ENCODE results near the gene CFAP97D2. TPM values are rescaled to one million over a fixed set of nuclear protein-coding genes. Genes with fewer than 3 reads are reported as not detected.

Gene CFAP97D2
- total RNA-seq, 1 donor from 2014 or later, result not detected

- no peak for TF ChIP-seq CTCF (IDR thresholded peaks at IDR 0.05; ENCODE audit: unreplicated experiment)
- H3K4me1 Mint-ChIP-seq (ENCODE audit: low read depth), result no peaks in the 10 kb centered on the region
- H3K27me3 Mint-ChIP-seq, result no peaks in the 10 kb centered on the region
- no peak for DNase-seq (ENCODE audit: low spot score, unreplicated experiment)
- H3K36me3 Mint-ChIP-seq (ENCODE audit: insufficient read depth), result peaks cover 42% of the 10 kb centered on the region
- no peaks in the 10 kb centered on the region for H3K9me3 Mint-ChIP-seq (ENCODE audit: low read depth)
- H3K27ac Mint-ChIP-seq, result no peak overlapping the region
- no peak overlapping the region for H3K4me3 Mint-ChIP-seq (ENCODE audit: low read depth)
Measured at GRCh38 chr13:114269281-114269770, 90.3 kb downstream of the CFAP97D2 start.

Small RNAs within 50 kb of the gene (microRNA-seq; reads per million reads assigned to microRNA genes)
- gene MIR548AR (ENCODE audit: borderline number of aligned reads, unreplicated experiment), result not detected

Other genes starting within 250 kb of the CFAP97D2 start
- 0.17 and 0.18 TPM in 2 replicates for gene C13orf46, start 205.2 kb upstream of the CFAP97D2 start, total RNA-seq
- 6.3 and 7.6 TPM in 2 replicates for gene RASA3, start 46.6 kb upstream of the CFAP97D2 start, total RNA-seq
- gene CDC16, start 55.6 kb downstream of the CFAP97D2 start, total RNA-seq, result 104 TPM in 2 replicates
- 149 and 150 TPM in 2 replicates for gene UPF3A, start 102.3 kb downstream of the CFAP97D2 start, total RNA-seq
- 37.1 and 39.8 TPM in 2 replicates for gene CHAMP1, start 135.2 kb downstream of the CFAP97D2 start, total RNA-seq